Femur (tissue), 1 donor: ENCODE measurements around the gene GABARAP.

Experiments
- DNase-seq: peaks from one replicate; pipeline ENCODE4 v3.0.0-alpha.2; 2017

Gene GABARAP

GRCh38 chr17:7239091-7240027 lies 2.9 kb downstream of the GABARAP start, which contains the start of gene PHF23:
Gene PHF23 (minus strand): TSS chr17:7239457. CDS start chr17:7239279, 178 bp downstream.
- DNase-seq = peak; percentile 100

- peak; percentile 62 for DNase-seq
Observed at GRCh38 chr17:7238420-7239090, 3.7 kb downstream of the GABARAP start.

DNA sequence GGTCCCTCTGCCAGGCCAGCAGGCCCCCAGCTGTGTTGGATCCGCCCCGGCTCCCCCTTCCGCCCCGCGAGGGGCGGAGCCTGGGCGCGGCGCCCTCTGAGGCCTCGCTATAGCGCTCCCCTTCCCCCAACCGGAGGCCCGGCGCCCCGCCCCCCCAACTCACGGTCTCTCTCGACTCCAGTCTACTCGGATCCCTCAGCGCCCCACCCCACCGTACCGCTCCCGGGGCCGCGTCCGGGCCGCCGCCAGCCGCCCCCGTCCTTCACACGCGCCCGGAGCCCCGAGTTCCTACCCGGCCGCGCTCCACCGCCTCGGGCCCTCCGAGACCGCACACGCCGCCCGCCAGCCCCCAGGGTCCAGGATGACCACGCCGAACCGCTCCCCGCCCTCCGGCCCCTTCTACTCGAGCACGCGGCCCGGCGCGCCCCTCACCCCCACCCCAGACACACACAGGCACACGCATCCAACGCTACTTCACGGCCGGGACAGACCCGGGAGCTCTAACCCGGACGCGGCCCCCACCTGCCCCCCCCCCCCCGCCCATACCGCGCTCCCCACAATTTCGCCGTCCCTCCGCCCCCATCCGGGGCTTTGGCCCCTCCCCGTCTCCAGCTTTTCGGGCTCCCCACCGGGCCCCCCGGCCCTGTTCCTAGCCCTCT lies 4.4 kb downstream of the GABARAP start:
- DNase-seq = peak; percentile 84

GRCh38 chr17:7237266-7237760 lies 4.9 kb downstream of the GABARAP start:
- no peak for DNase-seq

GRCh38 chr17:7236808-7237207 lies 5.4 kb downstream of the GABARAP start:
- no peak for DNase-seq

DNA sequence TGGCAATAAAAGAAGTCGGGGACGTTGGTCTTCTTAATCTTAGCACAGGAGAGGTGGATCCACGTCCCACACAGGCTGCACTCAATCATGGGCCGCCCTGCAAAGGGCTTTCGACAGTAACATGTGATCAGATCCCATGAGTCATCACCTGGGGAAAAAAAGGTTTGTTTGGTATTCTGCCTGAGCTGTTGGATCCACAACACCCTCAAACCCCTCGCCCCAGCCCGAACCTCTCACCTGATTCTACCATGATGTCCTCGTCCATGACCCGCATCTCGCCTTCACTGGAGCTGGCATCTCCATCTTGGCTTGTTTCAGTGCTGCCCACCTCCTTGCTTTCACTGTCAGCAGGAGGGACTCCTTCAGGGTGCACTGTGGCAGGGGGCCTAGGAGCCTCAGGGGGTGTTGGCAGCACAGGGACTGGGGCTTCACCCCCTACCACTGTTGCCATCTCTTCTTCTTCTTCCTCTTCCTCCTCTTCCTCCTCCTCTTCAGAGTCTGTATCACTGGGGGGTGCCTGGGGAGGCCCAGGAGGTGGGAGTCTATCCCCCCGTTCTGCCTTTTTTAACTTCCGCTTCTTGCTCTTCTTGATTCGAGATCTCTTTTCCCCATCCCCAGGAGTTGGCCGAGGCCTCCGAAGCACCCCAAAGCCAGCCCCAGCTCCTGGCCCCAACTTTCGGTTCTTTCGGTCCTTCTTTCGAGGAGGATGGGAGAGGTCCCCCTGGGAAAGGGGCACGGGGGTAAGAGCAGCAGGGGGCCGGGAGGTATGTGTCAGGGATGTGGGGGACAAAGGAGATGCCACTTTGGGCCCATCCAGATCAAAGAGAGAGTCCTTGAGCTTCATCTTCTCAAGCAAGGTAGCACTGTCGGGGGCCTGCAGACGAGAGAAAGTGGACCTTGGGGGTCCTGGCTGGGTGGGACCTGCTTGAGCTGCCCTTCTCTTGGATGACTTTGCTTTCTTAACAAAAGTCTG lies 6.3 kb downstream of the GABARAP start:
- peak; percentile 25 for DNase-seq

DNA sequence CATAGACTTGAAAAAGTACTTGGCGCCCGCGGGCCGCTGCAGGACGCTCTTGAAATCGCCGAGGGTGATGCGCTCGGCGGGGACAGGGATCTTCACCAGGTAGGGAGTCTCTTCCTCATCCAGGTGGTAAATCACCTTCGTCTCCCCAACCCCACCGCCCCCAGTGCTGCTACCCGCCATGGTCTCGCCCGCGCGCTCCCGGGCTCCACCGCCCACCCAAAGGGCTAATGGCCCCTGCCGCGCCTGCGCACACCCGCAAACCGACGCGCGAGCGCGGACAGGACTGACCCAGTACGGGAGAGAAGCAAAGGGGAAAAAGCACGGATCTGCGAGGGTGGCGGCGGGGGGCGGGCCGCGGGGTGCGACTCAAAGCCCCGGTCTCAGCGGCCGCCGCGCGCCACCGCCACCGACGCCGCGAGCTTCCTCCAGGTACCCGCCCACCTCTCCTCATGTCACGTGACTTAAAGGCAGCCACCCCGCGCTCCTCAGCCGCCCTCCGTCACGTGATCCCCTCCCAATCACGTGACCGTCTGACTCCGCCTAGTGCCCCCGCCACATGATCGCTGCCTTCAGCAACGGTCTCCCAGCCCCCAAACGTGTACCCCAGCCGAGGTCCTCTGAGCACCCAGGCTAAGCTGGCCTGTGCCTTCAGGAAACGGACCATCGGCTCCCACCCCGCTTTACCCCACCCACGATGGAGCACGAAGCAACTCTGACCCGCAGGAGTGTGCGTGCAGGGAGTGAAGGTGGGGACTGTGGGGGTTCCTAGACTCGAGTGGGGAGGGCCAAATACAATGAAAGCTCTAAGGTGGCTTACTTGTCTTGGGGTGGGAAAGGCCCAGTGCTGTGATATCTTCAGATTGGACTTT lies 7.9 kb downstream of the GABARAP start, which contains the start of gene DVL2:
Gene DVL2 (minus strand): TSS at position 435 of the 869 bp plus-strand sequence. CDS start 255 bp downstream, at position 180.
- peak; percentile 97 for DNase-seq

DNA sequence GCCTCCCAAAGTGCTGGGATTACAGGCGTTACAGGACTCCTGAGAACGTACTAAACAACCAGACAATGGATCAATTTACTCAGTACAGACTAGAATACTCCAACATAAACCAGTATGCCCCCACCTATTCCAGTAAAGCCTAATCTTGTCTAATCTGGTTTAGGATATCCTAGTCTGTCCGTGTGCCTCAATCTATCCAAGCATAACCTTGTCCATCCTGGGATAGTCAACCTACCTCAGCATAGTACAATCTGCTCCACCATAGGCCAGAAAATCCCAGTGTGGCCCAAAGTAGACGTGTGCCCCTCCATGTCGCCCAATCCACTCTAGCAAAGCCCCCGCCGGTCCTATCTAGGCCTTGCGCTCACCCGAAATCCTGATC lies 8.6 kb downstream of the GABARAP start:
- DNase-seq = no peak

- no peak for DNase-seq
Observed at GRCh38 chr17:7232114-7232513, 10.1 kb downstream of the GABARAP start.

GRCh38 chr17:7229504-7229903 lies 12.7 kb downstream of the GABARAP start:
- DNase-seq = no peak

DNA sequence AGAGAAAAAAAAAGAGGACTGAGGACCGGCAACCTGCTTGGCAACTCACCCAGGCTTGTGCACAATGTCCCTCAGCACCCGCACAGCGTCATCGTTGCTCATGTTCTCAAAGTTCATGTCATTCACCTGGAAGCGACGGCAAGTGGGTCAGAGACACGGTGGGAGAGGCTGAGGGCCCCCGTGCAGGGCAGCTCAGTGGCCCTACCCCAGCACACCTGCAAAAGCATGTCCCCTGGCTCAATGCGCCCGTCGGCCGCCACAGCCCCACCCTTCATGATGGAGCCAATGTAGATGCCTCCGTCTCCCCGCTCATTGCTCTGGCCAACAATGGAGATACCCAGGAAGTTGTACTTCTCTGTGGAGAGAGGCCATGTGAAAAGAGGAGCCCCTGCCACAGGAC lies 13.3 kb downstream of the GABARAP start:
- DNase-seq = no peak

- DNase-seq = no peak
Observed at GRCh38 chr17:7226721-7227710, 15.2 kb downstream of the GABARAP start.

DNA sequence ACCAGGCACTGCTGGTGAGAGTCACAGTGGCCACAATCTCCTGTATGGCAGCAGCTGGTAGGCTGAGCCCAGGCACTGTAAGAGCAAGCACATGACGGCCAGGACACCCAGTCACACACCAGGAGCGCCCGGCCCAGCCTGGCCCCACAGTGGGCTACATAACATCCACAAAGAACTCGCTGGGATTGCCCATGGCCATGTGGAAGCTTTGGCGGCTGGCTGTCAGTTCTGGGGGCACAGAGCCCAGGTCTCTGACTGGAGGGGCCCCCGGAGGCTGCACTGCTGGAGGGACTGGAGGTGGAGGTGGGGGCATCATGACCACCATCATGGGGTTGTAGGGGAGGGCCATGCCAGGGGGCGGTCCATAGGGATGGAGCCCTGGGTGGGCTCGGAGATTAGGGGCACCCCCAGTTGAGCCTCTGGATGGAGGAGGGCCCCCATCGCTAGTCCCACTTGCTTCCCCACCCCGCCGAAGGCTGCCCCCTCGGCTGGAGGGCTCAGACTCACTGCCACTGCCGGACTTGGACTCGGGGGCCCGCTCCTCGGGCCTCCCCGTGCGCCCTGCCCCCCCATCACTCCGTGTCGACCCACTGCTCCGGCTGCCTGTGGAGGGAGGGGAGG lies 16.4 kb downstream of the GABARAP start:
- DNase-seq = no peak

GRCh38 chr17:7224661-7225111 lies 17.6 kb downstream of the GABARAP start:
- no peak for DNase-seq

GRCh38 chr17:7224110-7224509 lies 18.1 kb downstream of the GABARAP start:
- no peak for DNase-seq

DNA sequence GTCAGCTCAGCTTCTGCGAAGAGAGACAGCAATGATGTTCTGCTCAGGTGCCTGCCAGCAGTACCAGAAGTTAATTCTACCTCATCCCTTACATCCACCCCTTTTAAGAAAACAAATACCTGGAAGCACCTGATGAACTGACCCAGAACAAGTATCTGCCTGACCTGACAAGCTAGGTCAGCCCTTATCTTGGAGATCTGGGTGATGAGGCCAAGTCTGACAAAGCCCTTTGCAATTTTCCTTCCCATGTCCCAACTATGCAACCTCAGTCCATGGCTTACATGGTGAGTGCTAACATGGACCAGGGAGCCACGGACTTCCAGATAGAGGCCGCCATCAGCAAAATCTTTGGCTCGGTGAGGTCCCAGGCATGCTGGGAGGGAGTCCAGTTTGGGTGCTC lies 18.9 kb downstream of the GABARAP start:
- no peak for DNase-seq

- peak; percentile 26 for DNase-seq
Observed at GRCh38 chr17:7222972-7223292, 19.3 kb downstream of the GABARAP start.

GRCh38 chr17:7222093-7222971 lies 19.9 kb downstream of the GABARAP start:
- DNase-seq = peak; percentile 30
